Suprapubic skin (tissue), 4 donors: Measurements from ENCODE around the gene TRIM24. TPM values are rescaled to one million over a fixed set of nuclear protein-coding genes. Genes with fewer than 3 reads are reported as not detected.

Source experiments
- DNase-seq, 2 donors: peaks; one replicate each; pipeline ENCODE4 v3.0.0-alpha.2; 2019; ENCODE audit warnings: low spot score in 2 of 2
- H3K27ac ChIP-seq: fragments of 200-600 bp; sonication (generic); one replicate; pipeline ENCODE4 v1.5.1; 2019
- H3K27me3 ChIP-seq: fragments of 200-600 bp; sonication (generic); one replicate; pipeline ENCODE4 v1.5.1; 2019
- H3K36me3 ChIP-seq: fragments of 200-600 bp; sonication (generic); one replicate; pipeline ENCODE4 v1.5.1; 2019
- H3K4me1 ChIP-seq: fragments of 200-600 bp; sonication (generic); one replicate; pipeline ENCODE4 v1.5.1; 2019
- H3K4me3 ChIP-seq: fragments of 200-600 bp; sonication (generic); one replicate; pipeline ENCODE4 v1.5.1; 2019; ENCODE audit warnings: mild to moderate bottlenecking
- H3K9me3 ChIP-seq: fragments of 200-600 bp; sonication (generic); one replicate; pipeline ENCODE4 v1.5.1; 2019
- CTCF ChIP-seq, 2 donors: fragments of 200-600 bp in 1 of 2; fragments of 450-650 bp in 1 of 2; sonication (generic) in 1 of 2; IDR thresholded peaks; one replicate each; pipeline ENCODE4 v1.5.1; 2016 to 2019; ENCODE audit warnings: antibody characterized with exemption in 2 of 2, mild to moderate bottlenecking in 1 of 2, moderate library complexity in 1 of 2
- EP300 ChIP-seq: sonication (generic); formaldehyde crosslinking; IDR thresholded peaks from one replicate; pipeline ENCODE4 v1.6.1; 2017; ENCODE audit warnings: antibody characterized with exemption
- POLR2A ChIP-seq, 2 donors: fragments of 450-650 bp; IDR thresholded peaks; one replicate each; pipeline ENCODE4 v1.6.1; 2017; ENCODE audit warnings: antibody characterized with exemption in 2 of 2, mild to moderate bottlenecking in 2 of 2, moderate library complexity in 2 of 2
- POLR2AphosphoS5 ChIP-seq, 3 donors: sonication (generic); formaldehyde crosslinking; IDR thresholded peaks; one replicate each; pipeline ENCODE4 v1.6.1; 2017; ENCODE audit warnings: antibody characterized with exemption in 3 of 3
- WGBS: methylation state at CpG from one replicate; pipeline ENCODE4 v1.1.5; 2018; 5-methylcytosine and 5-hydroxymethylcytosine counted together
- total RNA-seq, 4 donors: library from RNA; depleted of rRNA; stranded (reverse); fragments of >200 nt; gene quantifications; one replicate each; pipeline ENCODE4 v1.1.0, GENCODE V29; 2016

The TRIM24 gene
- total RNA-seq, 4 donors from 2014 or later, result 16.1 to 20.8 (median 17.7) TPM

- Histone ChIP-seq H3K27ac (no peak overlapping the region), H3K4me1 (no peaks in the 10 kb centered on the region), H3K4me3 (no peak overlapping the region), H3K9me3 (no peaks in the 10 kb centered on the region), H3K27me3 (no peaks in the 10 kb centered on the region), H3K36me3 (no peaks in the 10 kb centered on the region)
- no peak for DNase-seq
- TF ChIP-seq CTCF (IDR thresholded peaks at IDR 0.05), result no peak
Observed at GRCh38 chr7:138618933-138619332, 158.9 kb downstream of the TRIM24 start.

- no peak overlapping the region for H3K27ac ChIP-seq
- DNase-seq, result no peak
- H3K4me1 ChIP-seq, result no peaks in the 10 kb centered on the region
- 96% methylated on average over 1 of the region's 1 CpG for WGBS
- H3K4me3 ChIP-seq, result no peak overlapping the region
- no peaks in the 10 kb centered on the region for H3K36me3 ChIP-seq
- H3K27me3 ChIP-seq, result no peaks in the 10 kb centered on the region
- no peaks in the 10 kb centered on the region for H3K9me3 ChIP-seq
- TF ChIP-seq POLR2A (IDR thresholded peaks at IDR 0.05), result no peak
- no peak for TF ChIP-seq POLR2AphosphoS5 (IDR thresholded peaks at IDR 0.05)
- TF ChIP-seq EP300, result no peak
- no peak for TF ChIP-seq CTCF (IDR thresholded peaks at IDR 0.05)
Observed at GRCh38 chr7:138622841-138623240, 162.8 kb downstream of the TRIM24 start.

- Histone ChIP-seq H3K4me3 (no peak overlapping the region), H3K4me1 (no peaks in the 10 kb centered on the region)
Observed at GRCh38 chr7:138625084-138625848, 165.2 kb downstream of the TRIM24 start.

GRCh38 chr7:138625849-138626230 lies 165.8 kb downstream of the TRIM24 start:
- Histone ChIP-seq H3K9me3 (no peaks in the 10 kb centered on the region), H3K27ac (no peak overlapping the region), H3K36me3 (no peaks in the 10 kb centered on the region), H3K27me3 (no peaks in the 10 kb centered on the region), H3K4me1 (no peaks in the 10 kb centered on the region), H3K4me3 (no peak overlapping the region)
- no peak for DNase-seq
- no peak for TF ChIP-seq CTCF (IDR thresholded peaks at IDR 0.05)
- TF ChIP-seq EP300, result no peak
- TF ChIP-seq POLR2AphosphoS5 (IDR thresholded peaks at IDR 0.05), result no peak
- no peak for TF ChIP-seq POLR2A (IDR thresholded peaks at IDR 0.05)
- 61% methylated on average over 5 of the region's 5 CpGs for WGBS

More at GRCh38 chr7:138625084-138625848, 165.2 kb downstream of the TRIM24 start:
- Histone ChIP-seq H3K9me3 (no peaks in the 10 kb centered on the region), H3K27ac (no peak overlapping the region), H3K36me3 (no peaks in the 10 kb centered on the region), H3K27me3 (no peaks in the 10 kb centered on the region)
- no peak for DNase-seq
- WGBS, result 8% methylated on average over 3 of the region's 3 CpGs
- no peak for TF ChIP-seq EP300
- TF ChIP-seq CTCF (IDR thresholded peaks at IDR 0.05), result no peak

GRCh38 chr7:138626846-138627245 lies 166.8 kb downstream of the TRIM24 start:
- no peak for DNase-seq
- WGBS, result 50% methylated on average over 2 of the region's 2 CpGs
- no peaks in the 10 kb centered on the region for H3K27me3 ChIP-seq
- no peaks in the 10 kb centered on the region for H3K36me3 ChIP-seq
- H3K4me1 ChIP-seq, result no peaks in the 10 kb centered on the region
- no peak overlapping the region for H3K4me3 ChIP-seq
- no peak overlapping the region for H3K27ac ChIP-seq
- H3K9me3 ChIP-seq, result no peaks in the 10 kb centered on the region
- TF ChIP-seq POLR2AphosphoS5 (IDR thresholded peaks at IDR 0.05), result no peak
- TF ChIP-seq EP300, result no peak
- TF ChIP-seq CTCF (IDR thresholded peaks at IDR 0.05), result no peak
- TF ChIP-seq POLR2A (IDR thresholded peaks at IDR 0.05), result no peak
